ENCODE measurements around the gene A4GALT. TPM values are rescaled to one million over a fixed set of nuclear protein-coding genes. Genes with fewer than 3 reads are reported as not detected.

The A4GALT gene
- total RNA-seq, 2 experiments from 2014 or later = not detected

Other genes with a start within 250 kb of the A4GALT start
- gene RRP7A, start 201.1 kb downstream of the A4GALT start, total RNA-seq = 10 to 100 TPM; 69.9 to 72.1 TPM
- 1 to 10 TPM; 1.0 to 2.2 TPM for gene SERHL2, start 166.9 kb downstream of the A4GALT start, total RNA-seq
- 10 to 100 TPM; 84.7 to 86.0 TPM for gene POLDIP3, start 106.0 kb downstream of the A4GALT start, total RNA-seq
- 1 to 10 TPM; 1.3 to 1.9 TPM for gene ATP5MGL, start 80.3 kb downstream of the A4GALT start, total RNA-seq
- 10 to 100 TPM; 61.3 to 65.4 TPM for gene CYB5R3, start 71.5 kb downstream of the A4GALT start, total RNA-seq
- gene ARFGAP3, start 136.4 kb upstream of the A4GALT start, total RNA-seq = 10 to 100 TPM; 34.5 to 38.0 TPM